NCI-H2081 treated with DMSO at 0.1 percent for 48 hours (cell line): ENCODE results near the gene FMN2.

Source experiments
- DNase-seq: peaks from one replicate; lab custom pipeline; 2025; lab: John Stamatoyannopoulos, UW

The FMN2 gene

DNA sequence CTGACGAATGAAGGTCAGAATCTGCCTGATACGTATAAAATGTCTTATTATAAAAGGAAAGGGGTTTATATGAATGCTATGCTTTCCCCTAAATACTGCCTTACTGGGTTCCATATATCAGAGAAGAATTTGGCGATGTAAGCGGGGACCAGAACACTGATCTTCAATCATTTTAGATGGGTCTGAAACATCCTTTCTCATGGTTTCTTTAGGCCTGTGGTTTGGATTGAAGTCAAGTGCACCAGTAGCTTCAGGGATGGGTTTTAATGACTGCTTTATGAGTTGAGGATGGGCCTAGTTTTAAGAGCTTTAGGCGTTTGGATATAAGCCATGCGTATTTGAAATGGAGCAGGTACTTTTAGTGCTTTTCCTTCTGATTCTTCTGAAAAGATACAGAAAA lies 6.9 kb downstream of the FMN2 start:
- no peak for DNase-seq

DNA sequence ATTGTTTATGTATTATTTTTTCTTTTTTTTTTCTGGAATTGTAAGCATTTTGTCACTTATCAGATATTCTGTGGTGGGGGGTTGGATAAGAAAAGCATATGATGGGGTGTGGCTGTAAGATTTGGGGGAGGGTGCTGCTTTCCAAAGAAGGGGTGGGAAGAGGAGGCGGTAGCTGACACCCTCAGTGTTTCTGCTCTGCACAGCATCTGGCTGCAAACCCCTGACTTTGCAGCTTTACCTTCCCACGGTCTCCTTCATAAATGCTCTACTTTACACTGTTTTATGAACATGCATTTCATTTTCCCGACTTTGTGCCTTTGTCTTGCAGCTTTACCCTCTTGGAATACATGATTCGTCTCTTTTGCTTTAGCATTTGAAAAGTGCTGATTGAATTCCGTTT lies 7.6 kb downstream of the FMN2 start:
- no peak for DNase-seq

DNA sequence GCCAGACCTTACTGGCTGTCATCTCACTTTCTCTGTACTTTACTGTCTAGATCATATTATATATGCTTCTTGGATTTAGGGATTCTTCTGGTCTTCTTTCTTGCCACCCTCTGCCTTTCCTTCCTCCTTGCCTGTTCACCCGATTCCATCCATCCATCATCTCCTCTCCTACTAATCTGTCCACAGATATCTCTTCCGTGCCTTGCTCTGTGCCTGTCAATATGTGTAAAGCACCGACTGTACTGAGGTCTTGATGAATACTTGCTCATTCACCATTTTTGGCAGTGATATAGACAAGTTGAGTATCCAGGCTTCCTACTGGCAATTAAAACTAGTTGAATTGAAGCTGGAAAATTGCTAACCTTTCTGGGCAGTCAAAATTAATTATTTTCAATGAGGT lies 8.1 kb downstream of the FMN2 start:
- no peak for DNase-seq

DNA sequence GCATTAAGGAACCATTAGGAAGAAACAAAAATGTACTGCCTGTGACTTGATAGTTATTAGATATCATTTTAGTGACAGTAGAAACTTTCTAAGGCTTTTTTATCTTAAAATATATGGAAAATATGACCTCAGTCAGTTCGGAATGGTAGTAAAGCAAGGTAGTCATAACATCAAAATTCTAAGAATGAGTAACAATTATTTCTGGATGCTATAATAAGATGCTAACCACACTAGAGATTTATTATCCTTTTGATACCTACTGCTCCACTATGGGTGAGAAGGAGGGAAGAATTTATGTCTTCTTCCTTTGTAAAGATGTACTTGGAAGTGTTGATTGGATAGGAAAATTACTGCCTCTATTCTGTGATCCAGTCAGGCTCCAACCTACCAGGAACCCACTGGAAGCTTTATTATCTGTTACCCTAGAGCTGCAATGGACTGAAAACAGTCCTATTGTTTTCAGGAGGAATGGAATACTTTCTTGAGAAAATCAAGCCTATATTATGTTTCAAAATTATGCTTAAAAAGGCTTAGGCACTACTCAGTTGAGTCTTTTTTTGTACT lies 8.8 kb downstream of the FMN2 start:
- DNase-seq, result no peak

DNA sequence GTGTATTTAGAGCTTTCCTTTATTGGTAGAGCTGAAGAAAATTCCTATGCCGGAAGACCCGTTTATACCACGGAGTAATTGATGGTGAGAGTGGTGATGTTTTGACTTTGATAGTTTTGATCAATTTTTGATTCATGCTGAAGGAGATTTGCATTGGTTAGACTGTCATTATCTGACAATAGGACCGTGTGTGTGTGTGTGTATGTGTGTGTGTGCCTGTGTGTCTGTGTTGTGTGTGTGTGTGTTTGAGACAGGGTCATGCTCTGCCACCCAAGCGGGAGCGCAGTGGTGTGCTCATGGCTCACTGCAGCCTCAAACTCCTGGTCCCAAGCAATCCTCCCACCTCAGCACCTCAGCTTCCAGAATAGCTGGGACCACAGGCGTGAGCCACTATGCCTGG lies 9.6 kb downstream of the FMN2 start:
- no peak for DNase-seq

DNA sequence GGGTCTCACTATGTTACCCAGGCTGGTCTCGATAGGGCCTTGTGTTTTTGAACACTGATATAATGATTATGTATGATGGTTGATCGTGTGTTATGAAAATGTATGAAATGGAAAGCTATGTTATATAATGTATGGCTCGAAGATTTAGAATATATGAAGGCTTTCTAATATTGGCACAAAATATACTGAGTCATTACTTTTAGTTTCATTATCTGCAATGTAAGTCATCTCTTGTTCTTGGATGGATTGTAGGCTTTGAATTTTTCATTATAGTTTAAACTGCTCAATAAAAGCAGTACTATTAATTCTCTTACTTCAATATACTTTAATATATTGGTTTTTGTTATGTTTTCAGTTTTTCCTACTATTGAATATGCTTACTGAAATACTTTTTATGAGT lies 10.1 kb downstream of the FMN2 start:
- no peak for DNase-seq

DNA sequence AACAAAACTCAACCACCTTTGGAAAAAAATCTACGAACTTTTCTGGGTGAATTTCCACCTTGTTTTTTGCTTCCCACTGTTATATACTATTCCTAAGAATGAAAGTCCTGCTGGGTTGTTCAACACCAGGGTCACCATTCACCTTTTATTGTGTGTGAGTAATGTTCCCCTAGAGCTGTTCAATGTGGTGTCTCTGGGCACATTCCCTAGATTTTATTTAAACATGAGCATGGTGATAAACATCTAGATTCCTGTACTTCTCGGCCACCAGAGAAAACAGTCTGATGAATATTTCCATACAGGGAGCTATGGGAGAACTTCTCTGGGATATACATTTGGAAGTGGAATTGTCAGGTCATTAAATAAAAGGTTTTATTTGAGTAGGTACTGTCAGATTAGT lies 13.0 kb downstream of the FMN2 start:
- no peak for DNase-seq

DNA sequence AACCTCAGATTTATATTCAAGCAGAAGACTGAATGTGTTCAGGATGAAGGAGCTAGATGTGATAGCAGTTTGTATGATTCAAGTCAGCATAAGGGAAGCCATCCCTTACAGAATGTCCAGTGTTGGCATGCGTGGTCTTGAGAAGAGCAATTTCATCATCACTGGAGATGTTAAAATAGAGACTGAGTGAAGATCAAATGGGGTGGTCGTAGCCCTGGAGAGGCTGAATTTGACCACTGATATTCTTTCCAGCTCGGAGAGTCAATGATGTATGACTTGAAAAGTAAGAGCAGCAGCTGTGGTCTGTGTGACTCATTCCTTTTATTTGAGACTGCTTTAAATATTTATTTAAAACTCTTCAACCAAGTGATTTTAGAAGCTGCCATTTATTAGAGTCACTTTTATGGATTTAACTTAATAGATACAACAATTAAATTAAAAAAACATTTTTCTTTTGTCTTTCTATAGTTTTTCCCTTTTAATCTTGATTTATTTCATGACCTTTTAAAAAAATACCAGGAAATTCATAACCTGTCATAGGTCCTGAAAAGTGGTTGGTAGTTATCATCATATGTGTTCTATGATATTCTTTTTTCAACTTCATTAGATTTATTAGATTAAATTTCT lies 15.5 kb downstream of the FMN2 start:
- DNase-seq, result no peak

DNA sequence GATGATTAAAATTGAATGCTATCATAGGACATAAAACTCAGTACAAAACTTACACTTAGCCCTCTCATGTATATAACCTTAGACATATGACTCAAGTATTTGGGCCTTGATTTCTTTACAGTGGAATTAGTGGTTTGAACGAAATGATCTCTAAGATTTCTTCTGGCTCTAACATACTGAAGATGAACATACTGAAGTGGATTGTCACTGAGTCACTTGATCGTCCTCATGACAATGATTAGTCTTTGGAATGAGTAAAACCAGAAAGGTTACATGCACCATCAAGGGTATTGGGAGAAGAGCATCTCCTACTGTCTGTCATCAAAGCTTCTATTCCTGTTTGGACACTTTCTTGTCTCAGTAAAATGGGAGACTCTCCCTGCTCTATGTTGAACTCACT lies 17.4 kb downstream of the FMN2 start:
- no peak for DNase-seq

DNA sequence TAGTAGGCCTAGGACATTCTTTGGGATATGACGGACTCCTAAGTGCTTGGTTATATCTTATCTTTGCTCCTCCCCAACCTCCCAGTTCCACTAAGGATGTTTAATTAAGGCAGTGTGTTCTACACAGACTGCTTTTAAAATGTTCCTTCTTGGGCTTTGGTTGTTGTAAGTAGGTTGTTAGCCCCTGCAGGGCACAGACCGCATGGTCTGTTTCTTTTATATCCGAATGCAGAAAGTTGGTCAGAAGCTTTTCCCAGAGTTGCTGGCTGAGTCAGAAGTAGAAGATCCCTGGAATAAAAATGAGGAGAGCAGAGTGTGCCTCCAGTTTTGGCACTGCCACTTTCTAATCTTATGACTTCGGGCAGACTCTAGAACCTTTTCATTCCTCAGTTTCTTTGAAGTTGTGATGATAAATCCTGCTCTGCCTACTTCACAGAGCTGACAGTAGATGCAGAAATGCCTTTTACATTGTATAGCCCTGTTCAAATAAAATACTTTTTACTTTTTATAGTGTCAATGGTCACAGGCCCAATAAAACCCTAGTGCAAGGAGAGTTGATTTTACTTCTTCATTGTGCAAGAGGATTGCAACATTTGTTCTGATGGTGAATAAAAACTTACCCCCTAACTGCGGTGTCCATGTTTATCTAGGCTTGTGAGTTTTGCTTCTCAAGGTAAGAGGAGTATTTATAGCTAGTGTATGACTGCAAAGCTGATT lies 18.4 kb downstream of the FMN2 start:
- no peak for DNase-seq

DNA sequence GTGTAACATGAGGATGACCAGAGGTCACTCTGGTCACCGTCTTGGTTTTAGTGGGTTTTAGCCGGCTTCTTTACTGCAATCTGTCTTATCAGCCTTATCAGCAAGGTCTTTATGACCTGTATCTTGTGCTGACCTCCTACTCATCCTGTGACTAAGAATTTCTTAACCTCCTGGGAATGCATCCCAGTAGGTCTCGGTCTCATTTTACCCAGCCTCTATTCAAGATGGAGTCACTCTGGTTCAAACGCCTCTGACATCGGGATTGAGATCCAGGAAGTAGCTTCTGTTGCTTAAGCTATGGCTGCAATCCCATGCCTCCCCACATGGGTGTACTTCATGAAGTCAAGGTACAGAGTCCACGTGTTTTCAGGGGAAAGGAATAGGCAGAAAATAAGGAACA lies 19.9 kb downstream of the FMN2 start:
- DNase-seq, result no peak

DNA sequence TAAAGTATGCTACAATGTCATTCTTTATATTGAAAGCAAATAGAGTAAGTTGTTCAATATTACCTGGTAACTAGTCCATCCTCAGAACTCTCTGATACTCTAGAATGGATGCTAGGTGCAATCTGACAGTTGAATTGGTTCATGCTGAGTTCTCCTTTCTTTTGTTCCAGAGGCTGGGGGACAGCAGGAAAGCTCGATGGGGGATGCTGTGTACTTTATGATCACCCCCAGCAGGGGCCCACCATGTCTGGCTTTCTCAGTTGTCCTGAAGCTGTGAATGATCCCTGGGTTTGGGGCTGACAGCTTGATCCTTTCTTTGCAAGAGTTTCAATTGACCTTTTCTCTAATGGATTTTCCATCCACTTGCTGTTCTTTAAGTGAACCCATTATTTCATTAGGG lies 22.5 kb downstream of the FMN2 start:
- no peak for DNase-seq

DNA sequence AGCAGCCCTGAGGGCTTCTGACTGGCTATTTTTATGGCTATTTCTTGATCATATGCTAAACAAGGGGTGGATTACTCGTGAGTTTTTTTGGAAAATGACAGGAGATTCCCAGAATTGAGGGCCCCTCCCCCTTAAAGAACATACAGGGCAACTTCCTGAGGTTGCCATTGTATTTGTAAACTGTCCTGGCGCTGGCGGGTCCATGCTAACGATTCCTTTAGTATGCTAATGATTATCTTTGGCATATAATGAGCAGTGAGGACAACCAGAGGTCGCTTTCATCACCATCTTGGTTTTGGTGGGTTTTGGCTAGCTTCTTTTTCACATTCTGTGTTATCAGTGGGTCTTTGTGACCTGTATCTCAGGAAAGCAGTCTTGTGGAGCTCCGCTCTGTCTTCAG lies 24.1 kb downstream of the FMN2 start:
- no peak for DNase-seq

DNA sequence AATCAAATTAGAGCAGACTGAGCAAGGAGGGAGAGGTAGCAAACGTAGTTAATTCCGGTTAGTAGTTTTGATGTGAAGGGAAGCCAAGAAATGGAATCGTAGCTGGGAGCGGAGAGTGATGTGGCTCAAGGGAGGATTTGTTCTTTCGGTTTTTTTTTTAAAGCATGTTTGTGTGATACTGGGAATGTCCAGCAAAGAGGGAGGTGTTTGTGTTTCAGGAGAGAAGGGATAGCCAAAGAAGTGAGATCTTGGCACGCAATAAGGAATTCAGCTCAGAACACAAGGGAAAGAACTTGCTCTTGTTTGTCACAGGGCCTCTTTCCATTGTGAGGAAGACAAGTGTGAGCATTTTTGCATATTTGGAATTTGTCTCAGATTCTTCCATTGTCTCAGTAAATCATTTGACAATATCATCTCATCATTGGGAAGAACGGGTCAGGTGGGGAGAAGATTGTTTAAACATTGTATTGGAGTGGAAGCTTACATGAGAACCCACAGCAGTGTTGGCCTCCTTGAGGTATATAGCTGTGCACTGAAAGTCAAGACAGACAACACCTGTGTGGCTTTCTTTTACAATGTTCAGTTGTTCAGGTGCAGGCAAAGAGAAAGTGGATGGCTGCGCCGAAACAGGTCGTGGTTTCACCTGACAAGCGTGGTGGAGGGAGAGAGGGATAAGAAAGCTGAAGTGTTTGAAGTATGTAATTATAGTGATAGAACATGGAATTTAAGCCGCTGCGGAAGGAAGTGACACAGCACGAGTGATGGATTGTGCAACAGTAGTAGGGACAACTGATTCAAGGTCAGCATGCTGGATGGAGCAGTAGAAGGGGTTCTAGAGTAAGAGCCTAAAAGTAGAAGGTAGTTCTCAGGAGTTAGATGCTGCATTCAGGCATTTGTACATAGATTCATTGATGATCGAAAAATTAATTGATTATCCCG lies 25.4 kb downstream of the FMN2 start:
- DNase-seq, result no peak

DNA sequence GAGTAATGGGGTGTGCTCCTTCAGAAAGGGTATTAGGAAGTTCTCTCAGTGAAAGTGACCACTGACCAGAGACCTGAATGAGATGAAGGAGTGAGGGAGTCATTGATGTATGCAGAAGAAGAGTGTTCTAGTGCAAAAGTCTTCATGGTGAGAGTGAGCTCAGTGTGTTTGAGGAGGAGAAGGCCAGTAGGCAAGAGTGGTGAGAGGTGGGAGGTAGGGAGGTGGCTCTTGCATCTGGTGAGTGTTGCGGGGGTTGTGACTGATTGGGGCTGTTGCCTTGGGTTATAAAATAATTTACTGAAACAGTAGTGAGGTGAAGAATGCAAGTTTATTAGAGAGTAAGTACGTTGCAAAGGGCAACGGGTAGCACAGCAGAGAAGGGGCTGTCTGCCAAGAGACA lies 26.2 kb downstream of the FMN2 start:
- DNase-seq, result no peak

DNA sequence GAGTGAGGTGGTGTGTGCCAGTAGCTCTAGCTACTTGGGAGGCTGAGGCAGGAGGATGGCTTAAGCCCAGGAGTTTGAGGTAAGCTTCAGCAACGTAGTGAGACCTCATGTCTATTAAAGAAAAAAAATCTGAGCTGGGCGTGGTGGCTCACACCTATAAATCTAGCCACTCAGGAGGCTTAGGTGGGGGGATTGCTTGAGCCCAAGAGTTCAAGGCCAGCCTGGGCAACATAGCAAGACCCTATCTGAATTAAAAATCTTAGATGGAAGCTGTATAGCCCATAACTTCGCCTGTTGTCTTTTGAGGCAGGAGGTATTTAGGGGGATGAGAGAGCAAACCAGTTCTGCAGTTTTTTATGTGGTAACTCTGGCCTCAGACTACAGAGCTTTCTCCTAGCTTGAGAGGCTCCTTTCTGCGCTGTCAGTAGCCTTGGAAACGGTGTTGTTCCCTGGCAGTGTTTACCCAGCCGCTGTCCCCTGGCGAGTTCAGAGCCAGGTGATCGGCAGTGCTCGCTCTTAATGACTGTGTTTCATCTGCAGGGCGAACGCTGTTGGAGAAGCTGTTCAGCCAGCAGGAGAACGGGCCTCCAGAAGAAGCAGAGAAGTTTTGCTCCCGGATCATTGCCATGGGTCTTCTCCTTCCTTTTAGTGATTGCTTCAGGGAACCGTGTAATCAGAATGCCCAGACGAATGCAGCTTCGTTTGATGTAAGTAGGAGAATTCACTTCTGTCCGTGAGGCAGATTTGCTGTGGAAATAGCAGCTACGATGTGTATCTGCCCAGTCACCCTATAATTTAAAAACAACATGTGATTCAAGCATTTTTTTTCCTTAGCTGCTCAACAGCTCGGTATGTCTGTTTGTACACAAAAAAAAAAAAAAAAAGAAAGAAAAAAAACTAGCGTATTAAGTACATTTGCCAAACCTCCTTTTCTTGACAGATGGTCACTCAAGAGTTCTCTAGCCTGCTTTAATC lies 31.2 kb downstream of the FMN2 start:
- peak; percentile 96 for DNase-seq

DNA sequence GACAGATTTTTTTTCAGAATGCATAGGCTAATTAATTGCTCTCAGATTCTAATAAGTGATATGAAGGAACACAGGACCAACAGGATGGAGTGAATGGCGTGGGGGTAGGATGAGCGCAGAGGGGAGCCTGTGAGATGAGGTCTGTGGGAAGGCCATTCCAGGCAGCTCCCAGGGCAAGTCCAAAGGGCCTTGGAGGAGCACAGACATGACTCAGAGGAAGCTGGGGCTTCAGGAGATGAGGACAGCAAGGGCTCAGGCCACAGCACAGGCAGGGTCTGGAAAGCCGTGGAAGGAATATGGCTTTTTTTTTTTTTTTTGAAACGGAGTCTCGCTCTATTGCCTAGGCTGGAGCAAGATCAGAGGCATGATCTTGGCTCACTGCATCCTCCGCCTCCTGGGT lies 35.1 kb downstream of the FMN2 start:
- no peak for DNase-seq

DNA sequence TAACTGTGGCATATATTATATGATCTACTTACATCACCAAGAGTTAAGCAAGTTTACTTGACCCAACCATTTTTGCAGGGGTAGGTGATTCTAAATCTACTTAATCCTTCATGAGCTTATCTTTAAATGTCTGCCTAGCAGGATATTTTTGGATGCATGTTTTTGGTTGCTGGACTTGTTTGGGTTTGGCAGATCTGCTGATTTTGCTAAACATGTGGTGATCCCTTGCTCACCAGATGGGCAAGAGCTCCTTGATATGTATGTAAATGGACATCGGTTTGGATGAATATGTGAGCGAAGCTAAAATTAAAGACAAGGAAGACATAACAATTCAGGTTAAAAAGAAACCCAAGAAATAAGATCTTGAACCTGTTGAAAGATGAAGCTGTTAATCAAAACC lies 36.7 kb downstream of the FMN2 start:
- DNase-seq, result no peak

DNA sequence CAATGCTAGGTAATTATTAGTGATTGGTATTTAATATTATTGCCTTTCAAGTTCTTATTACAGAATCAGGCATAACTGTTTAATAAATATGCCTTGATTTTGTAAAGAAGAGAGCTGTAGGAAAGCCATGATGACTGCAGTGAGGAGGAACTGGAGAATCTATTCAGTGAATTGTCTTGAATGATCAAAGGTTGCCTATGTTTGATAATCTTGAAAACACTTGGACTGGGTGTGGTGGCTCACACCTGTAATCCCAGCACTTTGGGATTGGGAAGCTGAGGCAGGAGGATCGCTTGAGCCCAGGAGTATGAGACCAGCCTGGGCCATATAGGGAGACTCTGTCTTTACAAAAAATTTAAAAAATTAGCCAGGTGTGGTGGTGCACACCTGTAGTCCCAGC lies 42.4 kb downstream of the FMN2 start:
- no peak for DNase-seq

DNA sequence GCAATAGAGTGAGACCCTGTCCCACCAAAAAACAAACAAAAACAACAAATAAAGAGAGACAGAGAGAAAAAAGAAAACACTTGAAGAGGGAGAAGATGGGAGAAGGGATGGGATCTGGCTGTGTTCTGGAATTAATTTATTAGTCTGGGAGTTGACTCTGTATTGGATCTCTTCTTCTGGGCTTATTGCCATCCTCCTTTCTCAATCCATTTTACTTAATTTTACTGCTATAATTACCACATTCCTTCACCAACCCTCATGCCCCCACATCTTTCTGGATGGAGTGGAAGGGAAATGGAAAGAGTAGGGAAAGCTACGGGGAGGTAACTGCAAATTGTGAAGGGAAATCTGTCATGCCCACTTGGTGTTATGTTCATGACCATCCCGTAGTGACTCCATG lies 42.9 kb downstream of the FMN2 start:
- no peak for DNase-seq

DNA sequence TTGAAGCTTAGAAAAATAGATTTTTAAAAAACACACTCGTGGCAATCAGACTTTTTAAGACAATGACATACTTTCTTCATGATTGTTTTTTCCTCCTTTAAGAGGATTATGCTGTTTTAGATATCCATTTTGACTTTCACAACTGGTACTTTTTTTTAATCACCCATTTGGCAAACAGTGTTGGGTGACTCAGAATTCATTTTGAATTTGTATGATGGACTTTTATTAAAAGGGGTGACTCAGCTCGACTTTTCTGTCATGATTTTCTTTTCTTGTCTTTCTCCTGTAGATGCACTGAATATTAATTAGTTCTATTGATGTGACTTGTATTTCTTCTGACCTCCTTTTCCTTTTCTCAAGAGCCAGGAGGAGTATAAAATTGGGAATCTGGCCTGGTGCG lies 44.7 kb downstream of the FMN2 start:
- no peak for DNase-seq

DNA sequence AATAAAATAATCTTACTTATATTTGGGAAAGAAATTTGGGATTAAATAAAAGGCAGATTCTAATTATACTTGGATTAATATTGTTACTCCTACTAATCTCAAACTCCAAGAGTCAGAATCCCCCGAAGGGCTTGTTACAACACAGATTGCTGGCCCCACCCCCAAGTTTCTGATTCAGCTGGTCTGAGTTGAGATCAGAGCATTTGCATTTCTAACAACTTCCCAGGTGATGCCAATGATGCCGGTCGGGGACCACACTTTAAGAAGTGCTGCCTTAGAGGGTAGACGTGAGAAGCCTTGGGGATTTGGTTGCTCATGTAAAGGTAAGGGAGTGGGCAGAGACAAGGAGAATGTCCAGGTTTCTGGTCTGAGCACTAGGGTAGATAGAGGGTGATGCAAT lies 47.2 kb downstream of the FMN2 start:
- no peak for DNase-seq
